ENCODE data around the gene ARHGAP30.
"Not testable (repeated sequence)": the region's sequence is repeated elsewhere in the genome, so short reads cannot be mapped to it uniquely, and the experiment has no call there.

ARHGAP30 gene

GRCh38 chr1:161069241-161069640 is 450 bp downstream of the ARHGAP30 start:
- H3K4me1 ChIP-seq (ENCODE audit: control insufficient read depth, insufficient read depth, low read length) = no peaks in the 10 kb centered on the region
- no peak overlapping the region for H3K27ac ChIP-seq (ENCODE audit: low read depth, low read length)
- H3K27me3 ChIP-seq (ENCODE audit: control insufficient read depth, insufficient read depth, low read length) = no peaks in the 10 kb centered on the region
- no peaks in the 10 kb centered on the region for H3K9me3 ChIP-seq (ENCODE audit: control insufficient read depth, insufficient read depth, low read length)
- H3K36me3 ChIP-seq (ENCODE audit: control insufficient read depth, insufficient read depth, low read length) = no peaks in the 10 kb centered on the region
- no peak overlapping the region for H3K9ac ChIP-seq (ENCODE audit: low read depth, low read length)
- H3K4me3 ChIP-seq (ENCODE audit: low read depth, low read length) = no peak overlapping the region

DNA sequence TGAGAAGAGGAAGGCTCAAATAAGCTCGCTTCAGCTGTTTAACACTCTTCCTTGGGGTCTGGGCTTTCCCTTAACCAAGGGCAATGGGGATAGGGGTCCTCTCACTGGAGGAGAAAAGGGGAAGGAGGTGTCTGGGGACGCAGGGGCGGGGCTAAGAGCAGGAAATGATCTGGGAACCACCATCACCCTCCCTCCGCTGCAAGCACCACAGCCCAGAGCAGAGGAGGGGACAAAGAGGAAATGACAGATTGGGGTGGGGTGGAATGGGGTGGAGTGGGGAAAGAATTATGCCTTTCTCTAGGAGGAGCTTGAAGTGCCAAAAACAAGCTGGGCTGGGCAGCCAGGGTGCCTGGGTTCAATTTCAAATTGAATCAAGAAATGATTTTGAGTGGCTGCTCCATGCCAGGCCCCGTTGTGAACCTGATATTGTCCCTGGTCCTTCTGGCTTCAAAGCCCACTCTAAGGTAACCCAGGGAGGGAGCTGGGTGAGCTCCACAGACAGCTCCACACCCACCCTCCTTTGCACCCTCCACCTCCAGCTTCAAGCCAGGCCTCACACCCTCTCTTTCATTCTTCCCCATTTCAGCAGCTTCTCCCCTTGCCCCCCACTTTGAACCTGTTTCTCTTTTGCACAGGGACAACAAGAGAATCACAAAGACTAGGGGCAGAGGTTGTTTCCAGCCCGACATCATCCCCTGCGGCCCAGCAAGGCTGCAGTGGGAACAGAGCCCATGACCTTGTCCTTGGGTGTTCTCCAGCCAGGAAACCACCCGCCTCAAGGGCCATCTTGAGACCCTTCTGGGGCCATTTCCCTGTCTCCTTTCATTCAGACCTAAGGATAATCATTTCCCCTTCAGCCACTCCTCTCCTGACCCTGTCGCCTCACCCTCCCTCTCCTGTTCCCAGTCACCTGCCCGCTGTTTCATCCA is 1.1 kb downstream of the ARHGAP30 start:
- Histone ChIP-seq H3K27me3 (ENCODE audit: control insufficient read depth, insufficient read depth, low read length) (no peaks in the 10 kb centered on the region), H3K36me3 (ENCODE audit: control insufficient read depth, insufficient read depth, low read length) (no peaks in the 10 kb centered on the region), H3K4me3 (ENCODE audit: low read depth, low read length) (no peak overlapping the region), H3K4me1 (ENCODE audit: control insufficient read depth, insufficient read depth, low read length) (no peaks in the 10 kb centered on the region), H3K9ac (ENCODE audit: low read depth, low read length) (no peak overlapping the region), H3K9me3 (ENCODE audit: control insufficient read depth, insufficient read depth, low read length) (no peaks in the 10 kb centered on the region), H3K27ac (ENCODE audit: low read depth, low read length) (no peak overlapping the region)

DNA sequence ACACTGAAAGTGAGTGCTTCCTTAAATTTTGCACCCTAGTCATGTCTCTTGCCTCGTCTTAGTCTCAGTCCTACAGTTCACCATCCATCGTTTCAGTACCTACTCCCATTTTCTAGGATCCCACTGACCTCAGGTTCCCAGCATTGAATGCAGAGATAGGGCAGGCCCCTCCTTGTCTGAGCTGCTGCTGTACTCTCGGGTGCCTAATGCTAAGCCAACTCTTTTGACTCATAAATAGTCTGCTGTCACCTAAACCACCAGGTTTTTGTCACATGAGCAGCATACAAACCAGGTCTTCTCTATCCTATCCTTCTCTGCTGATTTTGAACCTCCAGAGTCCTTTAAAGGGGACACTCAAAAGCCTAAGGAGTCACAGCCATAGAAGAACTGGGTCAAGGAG is 3.0 kb downstream of the ARHGAP30 start:
- H3K4me3 ChIP-seq (ENCODE audit: low read depth, low read length) = no peak overlapping the region
- H3K4me1 ChIP-seq (ENCODE audit: control insufficient read depth, insufficient read depth, low read length) = no peaks in the 10 kb centered on the region
- H3K27me3 ChIP-seq (ENCODE audit: control insufficient read depth, insufficient read depth, low read length) = no peaks in the 10 kb centered on the region
- no peak overlapping the region for H3K9ac ChIP-seq (ENCODE audit: low read depth, low read length)
- no peaks in the 10 kb centered on the region for H3K9me3 ChIP-seq (ENCODE audit: control insufficient read depth, insufficient read depth, low read length)
- no peaks in the 10 kb centered on the region for H3K36me3 ChIP-seq (ENCODE audit: control insufficient read depth, insufficient read depth, low read length)
- no peak overlapping the region for H3K27ac ChIP-seq (ENCODE audit: low read depth, low read length)

- not testable (repeated sequence) for H3K9ac ChIP-seq (ENCODE audit: low read depth, low read length); H3K27me3 ChIP-seq (ENCODE audit: control insufficient read depth, insufficient read depth, low read length); H3K4me3 ChIP-seq (ENCODE audit: low read depth, low read length); H3K9me3 ChIP-seq (ENCODE audit: control insufficient read depth, insufficient read depth, low read length); H3K36me3 ChIP-seq (ENCODE audit: control insufficient read depth, insufficient read depth, low read length); H3K27ac ChIP-seq (ENCODE audit: low read depth, low read length); H3K4me1 ChIP-seq (ENCODE audit: control insufficient read depth, insufficient read depth, low read length)
These were observed 4.0 kb downstream of the ARHGAP30 start for GRCh38 chr1:161065681-161066080.

- not testable (repeated sequence) for H3K36me3 ChIP-seq (ENCODE audit: control insufficient read depth, insufficient read depth, low read length); H3K9ac ChIP-seq (ENCODE audit: low read depth, low read length); H3K27me3 ChIP-seq (ENCODE audit: control insufficient read depth, insufficient read depth, low read length); H3K4me1 ChIP-seq (ENCODE audit: control insufficient read depth, insufficient read depth, low read length); H3K27ac ChIP-seq (ENCODE audit: low read depth, low read length); H3K4me3 ChIP-seq (ENCODE audit: low read depth, low read length); H3K9me3 ChIP-seq (ENCODE audit: control insufficient read depth, insufficient read depth, low read length)
These were observed 5.8 kb downstream of the ARHGAP30 start for GRCh38 chr1:161063936-161064335.

- H3K36me3 ChIP-seq (ENCODE audit: control insufficient read depth, insufficient read depth, low read length) = no peaks in the 10 kb centered on the region
- no peak overlapping the region for H3K27ac ChIP-seq (ENCODE audit: low read depth, low read length)
- no peak overlapping the region for H3K9ac ChIP-seq (ENCODE audit: low read depth, low read length)
- H3K9me3 ChIP-seq (ENCODE audit: control insufficient read depth, insufficient read depth, low read length) = no peaks in the 10 kb centered on the region
- no peak overlapping the region for H3K4me3 ChIP-seq (ENCODE audit: low read depth, low read length)
- no peaks in the 10 kb centered on the region for H3K4me1 ChIP-seq (ENCODE audit: control insufficient read depth, insufficient read depth, low read length)
- no peaks in the 10 kb centered on the region for H3K27me3 ChIP-seq (ENCODE audit: control insufficient read depth, insufficient read depth, low read length)
These were observed 8.3 kb downstream of the ARHGAP30 start for GRCh38 chr1:161061419-161061818.

DNA sequence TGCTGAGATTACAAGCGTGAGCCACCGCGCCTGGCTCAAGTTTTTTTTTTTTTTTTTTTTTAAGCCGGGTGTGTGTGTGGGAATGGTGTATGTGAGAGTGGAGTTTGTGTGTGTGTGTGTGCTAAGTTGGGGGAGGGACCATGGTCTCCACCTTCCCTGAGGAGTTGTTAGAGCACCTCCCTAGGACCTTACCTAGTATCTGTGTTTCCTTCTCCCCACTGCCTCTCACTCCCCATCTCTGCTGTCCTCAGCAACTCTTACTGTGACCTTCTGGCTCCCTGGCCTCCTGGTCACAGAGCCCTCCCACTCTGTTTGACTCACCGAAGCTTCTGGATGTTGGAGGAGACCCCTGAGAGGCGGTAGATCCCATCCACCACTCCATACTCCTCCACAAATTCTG is 10.4 kb downstream of the ARHGAP30 start:
- Histone ChIP-seq H3K27me3 (ENCODE audit: control insufficient read depth, insufficient read depth, low read length) (no peaks in the 10 kb centered on the region), H3K4me3 (ENCODE audit: low read depth, low read length) (no peak overlapping the region), H3K27ac (ENCODE audit: low read depth, low read length) (no peak overlapping the region), H3K4me1 (ENCODE audit: control insufficient read depth, insufficient read depth, low read length) (no peaks in the 10 kb centered on the region), H3K9me3 (ENCODE audit: control insufficient read depth, insufficient read depth, low read length) (no peaks in the 10 kb centered on the region), H3K9ac (ENCODE audit: low read depth, low read length) (no peak overlapping the region), H3K36me3 (ENCODE audit: control insufficient read depth, insufficient read depth, low read length) (no peaks in the 10 kb centered on the region)

DNA sequence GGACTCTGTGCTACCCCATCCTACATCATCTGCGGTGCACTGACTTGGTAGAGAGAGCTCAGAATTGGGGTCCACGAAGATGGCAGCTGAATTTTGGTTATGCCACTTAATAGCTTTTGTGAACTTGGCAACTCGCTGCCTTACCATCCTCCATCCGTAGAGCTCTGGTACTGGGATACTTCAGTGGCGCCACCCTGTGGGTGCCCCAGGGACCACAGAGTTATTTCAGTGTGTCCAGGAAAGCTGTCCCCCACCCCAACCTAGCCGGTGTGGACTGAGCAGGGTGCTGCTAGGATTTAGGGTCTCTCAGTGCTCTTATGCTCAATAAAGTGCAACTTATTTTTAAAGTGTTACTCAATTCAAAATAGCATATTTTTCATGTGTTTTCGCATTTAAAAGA is 14.9 kb downstream of the ARHGAP30 start:
- H3K9ac ChIP-seq (ENCODE audit: low read depth, low read length) = no peak overlapping the region
- no peaks in the 10 kb centered on the region for H3K4me1 ChIP-seq (ENCODE audit: control insufficient read depth, insufficient read depth, low read length)
- H3K9me3 ChIP-seq (ENCODE audit: control insufficient read depth, insufficient read depth, low read length) = no peaks in the 10 kb centered on the region
- no peak overlapping the region for H3K4me3 ChIP-seq (ENCODE audit: low read depth, low read length)
- H3K27ac ChIP-seq (ENCODE audit: low read depth, low read length) = no peak overlapping the region
- H3K27me3 ChIP-seq (ENCODE audit: control insufficient read depth, insufficient read depth, low read length) = no peaks in the 10 kb centered on the region
- no peaks in the 10 kb centered on the region for H3K36me3 ChIP-seq (ENCODE audit: control insufficient read depth, insufficient read depth, low read length)

DNA sequence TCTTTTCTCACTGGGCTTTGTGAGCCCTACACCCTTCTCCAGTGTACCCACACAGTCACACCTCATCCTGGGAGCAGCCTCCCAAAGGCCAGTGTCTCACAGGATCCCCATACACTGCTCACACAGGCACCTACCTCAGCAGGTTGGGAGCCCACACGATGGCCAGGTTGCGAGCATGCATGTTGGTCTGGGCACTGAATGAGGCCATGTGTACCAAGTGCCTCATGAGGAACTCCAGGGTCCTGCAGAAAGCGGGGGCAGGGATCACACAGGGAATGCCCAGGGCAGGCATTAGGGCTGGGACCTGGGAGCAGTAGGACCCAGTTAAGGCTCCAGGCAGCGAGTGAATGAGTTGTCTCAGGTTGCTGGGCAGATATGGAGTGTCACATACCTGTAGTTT is 15.5 kb downstream of the ARHGAP30 start:
- Histone ChIP-seq H3K4me3 (ENCODE audit: low read depth, low read length) (no peak overlapping the region), H3K9ac (ENCODE audit: low read depth, low read length) (no peak overlapping the region), H3K36me3 (ENCODE audit: control insufficient read depth, insufficient read depth, low read length) (no peaks in the 10 kb centered on the region), H3K4me1 (ENCODE audit: control insufficient read depth, insufficient read depth, low read length) (no peaks in the 10 kb centered on the region), H3K27me3 (ENCODE audit: control insufficient read depth, insufficient read depth, low read length) (no peaks in the 10 kb centered on the region), H3K27ac (ENCODE audit: low read depth, low read length) (no peak overlapping the region), H3K9me3 (ENCODE audit: control insufficient read depth, insufficient read depth, low read length) (no peaks in the 10 kb centered on the region)

DNA sequence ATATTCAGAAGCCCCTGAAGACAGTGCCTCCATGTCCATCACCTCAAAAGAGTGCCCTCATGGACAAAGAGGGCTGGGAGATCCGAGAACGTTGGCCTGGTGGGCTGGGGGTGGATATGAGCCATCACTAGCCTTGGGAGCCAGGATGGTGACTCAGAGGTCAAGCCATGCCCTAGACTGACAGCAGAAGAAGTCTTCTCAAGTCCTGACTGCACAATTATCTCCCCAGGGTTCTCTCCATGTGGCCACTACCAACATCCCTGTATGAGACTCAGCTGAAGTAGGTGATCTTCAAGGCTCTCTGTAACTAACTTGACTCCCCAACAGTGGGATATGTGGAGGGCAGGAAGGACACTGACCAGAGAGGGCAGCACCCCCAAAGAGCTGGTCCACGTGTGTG is 16.8 kb downstream of the ARHGAP30 start:
- no peaks in the 10 kb centered on the region for H3K36me3 ChIP-seq (ENCODE audit: control insufficient read depth, insufficient read depth, low read length)
- H3K9me3 ChIP-seq (ENCODE audit: control insufficient read depth, insufficient read depth, low read length) = no peaks in the 10 kb centered on the region
- H3K27me3 ChIP-seq (ENCODE audit: control insufficient read depth, insufficient read depth, low read length) = no peaks in the 10 kb centered on the region
- H3K4me1 ChIP-seq (ENCODE audit: control insufficient read depth, insufficient read depth, low read length) = no peaks in the 10 kb centered on the region
- H3K9ac ChIP-seq (ENCODE audit: low read depth, low read length) = no peak overlapping the region
- no peak overlapping the region for H3K4me3 ChIP-seq (ENCODE audit: low read depth, low read length)
- no peak overlapping the region for H3K27ac ChIP-seq (ENCODE audit: low read depth, low read length)

DNA sequence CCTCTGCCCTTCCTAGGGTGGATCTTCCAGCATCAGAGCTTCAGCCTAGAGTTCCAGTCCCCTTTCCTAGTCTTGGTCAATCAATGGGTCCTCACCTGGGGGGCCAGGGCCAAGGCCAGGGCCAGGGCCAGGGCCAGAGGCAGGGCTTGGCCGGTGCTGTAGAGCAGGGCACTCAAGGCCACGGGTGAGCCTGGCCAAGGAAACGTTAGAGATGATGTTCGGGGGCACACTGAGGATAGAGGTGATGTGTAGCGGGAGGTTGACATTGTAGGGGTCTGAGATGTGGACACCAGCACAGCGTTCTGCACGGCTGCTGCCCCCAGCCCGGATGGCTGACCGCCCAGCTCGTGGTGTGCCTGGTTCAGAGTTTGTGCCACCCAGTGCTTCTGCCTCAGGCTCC is 18.5 kb downstream of the ARHGAP30 start:
- Histone ChIP-seq H3K27me3 (ENCODE audit: control insufficient read depth, insufficient read depth, low read length) (no peaks in the 10 kb centered on the region), H3K27ac (ENCODE audit: low read depth, low read length) (no peak overlapping the region), H3K36me3 (ENCODE audit: control insufficient read depth, insufficient read depth, low read length) (no peaks in the 10 kb centered on the region), H3K9me3 (ENCODE audit: control insufficient read depth, insufficient read depth, low read length) (no peaks in the 10 kb centered on the region), H3K4me3 (ENCODE audit: low read depth, low read length) (no peak overlapping the region), H3K4me1 (ENCODE audit: control insufficient read depth, insufficient read depth, low read length) (0 out of 2 replicates have a peak, but pooled peaks cover 3% of the 10 kb centered on the region), H3K9ac (ENCODE audit: low read depth, low read length) (no peak overlapping the region)
